HL-60 (cell line): ENCODE data around the gene HEMK1.

Source experiments
- CTCF ChIP-seq: IDR thresholded peaks from one replicate; pipeline ENCODE4 v1.5.1; 2011; ENCODE audit warnings: low read length, control low read depth, inconsistent platforms; ENCODE audit not compliant: insufficient read depth
- GABPA ChIP-seq: IDR thresholded peaks from 2 replicates; pipeline ENCODE4 v1.6.1; 2012; ENCODE audit warnings: low read depth
- POLR2AphosphoS5 ChIP-seq: IDR thresholded peaks from 2 replicates; pipeline ENCODE4 v1.6.1; 2012; ENCODE audit warnings: low read depth
- REST ChIP-seq: IDR thresholded peaks from 2 replicates; pipeline ENCODE4 v1.6.1; 2012; ENCODE audit warnings: low read depth; ENCODE audit not compliant: insufficient replicate concordance

GRCh38 chr3:50627407-50628051, 58.2 kb downstream of the HEMK1 start:
- TF ChIP-seq CTCF = no peak
- TF ChIP-seq POLR2AphosphoS5 = no peak
- no peak for TF ChIP-seq GABPA
- TF ChIP-seq REST = no peak
